K562 (cell line): ENCODE measurements around the gene FOXP4. TPM values are rescaled to one million over a fixed set of nuclear protein-coding genes. Genes with fewer than 3 reads are reported as not detected.

Experiments
- ATAC-seq: fragments of 200-7000 bp; cut with Tn5 transposase; 3 replicates; pipeline ENCODE4 v1.9.1; 2020; ENCODE audit warnings: moderate library complexity
- BruUV-seq: library from RNA; stranded (reverse); fragments of 400-500 nt; replicated peaks from 2 replicates; lab custom pipeline; 2021; lab: Mats Ljungman, UMichigan
- CTCF ChIA-PET: fragments of 300-600 bp; formaldehyde crosslinking; extraction: SDS; loops from one replicate; lab custom pipeline; 2021; ENCODE audit warnings: low intra/inter-chr PET ratio; lab: Yijun Ruan, JAX
- POLR2A ChIA-PET: fragments of 300-600, 350-650 bp; sonication (Branson Sonifier 250); formaldehyde crosslinking; extraction: SDS; loops from one replicate; lab custom pipeline; 2021; ENCODE audit warnings: antibody characterized with exemption, inconsistent platforms; lab: Yijun Ruan, JAX
- DNase-seq, 4 experiments: peaks; one replicate each; pipeline versions ENCODE4 v3.0.0 to v3.0.0-alpha.2; 2011 to 2018; ENCODE audit warnings: low spot score in 3 of 4, mixed read lengths in 3 of 4; ENCODE audit errors: extremely low read depth in 1 of 4
- FAIRE-seq: peaks from 2 replicates; lab custom pipeline; 2011; peaks lifted over from hg19 to GRCh38; lab: Jason Lieb, UNC
- H2AFZ ChIP-seq: 2 replicates; pipeline ENCODE4 v1.6.0; 2011; ENCODE audit warnings: low read depth, low read length, control low read depth, inconsistent platforms
- H3K27ac ChIP-seq: fragments of 200-600 bp; 3 replicates; pipeline ENCODE4 v1.8.0; 2011; ENCODE audit warnings: low read depth, mild to moderate bottlenecking, control low read depth, inconsistent platforms, low read length, moderate library complexity, mixed read lengths; ENCODE audit errors: extremely low read depth
- H3K27me3 ChIP-seq, 2 experiments: fragments of 300-600 bp in 1 of 2; 2 replicates in 1 of 2; 3 replicates in 1 of 2; pipeline versions ENCODE4 v1.6.0 to v1.8.0; 2011; ENCODE audit warnings: inconsistent platforms in 2 of 2, low read length in 2 of 2, mild to moderate bottlenecking in 1 of 2, mixed read lengths in 1 of 2, moderate library complexity in 1 of 2; ENCODE audit not compliant: control insufficient read depth in 2 of 2, insufficient read depth in 2 of 2
- H3K36me3 ChIP-seq: fragments of 300-600 bp; 3 replicates; pipeline ENCODE4 v1.8.0; 2011; ENCODE audit warnings: mild to moderate bottlenecking, low read length, inconsistent platforms; ENCODE audit not compliant: control insufficient read depth, insufficient read depth
- H3K4me1 ChIP-seq, 2 experiments: fragments of 200-600 bp in 1 of 2; replicated peaks in 1 of 2; 2 replicates in 1 of 2; 3 replicates in 1 of 2; pipeline versions ENCODE4 v1.5.1 to v1.8.0; 2011; ENCODE audit warnings: inconsistent platforms in 2 of 2, low read length in 2 of 2, mild to moderate bottlenecking in 1 of 2, mixed read lengths in 1 of 2, moderate library complexity in 1 of 2; ENCODE audit not compliant: control insufficient read depth in 2 of 2, insufficient read depth in 2 of 2
- H3K4me2 ChIP-seq: 2 replicates; pipeline ENCODE4 v1.6.1; 2011; ENCODE audit warnings: low read length, control low read depth, inconsistent platforms, mixed read lengths; ENCODE audit not compliant: insufficient read depth
- H3K4me3 ChIP-seq: fragments of 200-600 bp; sonication (generic), shearing (Covaris generic); 2 replicates; pipeline ENCODE4 v1.5.1; 2016; ENCODE audit warnings: control low read depth, inconsistent platforms
- H3K79me2 ChIP-seq: fragments of 200-600 bp; 3 replicates; pipeline ENCODE4 v1.8.0; 2011; ENCODE audit warnings: low read length, inconsistent platforms; ENCODE audit not compliant: control insufficient read depth, insufficient read depth
- H3K9ac ChIP-seq, 2 experiments: 2 replicates each; pipeline versions ENCODE4 v1.6.0 to v1.6.1; 2011; ENCODE audit warnings: low read depth in 2 of 2, low read length in 2 of 2, control low read depth in 1 of 2, inconsistent platforms in 1 of 2, mild to moderate bottlenecking in 1 of 2, mixed read lengths in 1 of 2; ENCODE audit not compliant: insufficient read depth in 1 of 2
- H3K9me1 ChIP-seq: one replicate; pipeline ENCODE4 v1.6.0; 2011; ENCODE audit warnings: inconsistent platforms, mild to moderate bottlenecking, low read length, moderate library complexity; ENCODE audit not compliant: control insufficient read depth, insufficient read depth
- H3K9me3 ChIP-seq: replicated peaks from 2 replicates; pipeline ENCODE4 v1.5.1; 2011; ENCODE audit warnings: low read depth, low read length, inconsistent platforms; ENCODE audit not compliant: control insufficient read depth, insufficient read depth
- H4K20me1 ChIP-seq: replicated peaks from 2 replicates; pipeline ENCODE4 v1.6.1; 2011; ENCODE audit warnings: low read length, inconsistent platforms, mixed read lengths; ENCODE audit not compliant: control insufficient read depth, insufficient read depth
- HDGF ChIP-seq: fragments of 450-650 bp; IDR thresholded peaks from 2 replicates; pipeline ENCODE4 v1.6.1; 2016
- WGBS: fragments of 100-300 bp; shearing (Covaris generic); methylation state at CpG from one replicate; pipeline ENCODE4 v1.1.6; 2016; ENCODE audit warnings: low coverage, mixed read lengths; ENCODE audit not compliant: insufficient coverage; ENCODE audit errors: missing lambda C conversion rate; 5-methylcytosine and 5-hydroxymethylcytosine counted together
- in situ Hi-C: fragments of 300-500 bp; cut with MboI; formaldehyde crosslinking; loops from 4 replicates; pipeline ENCODE4 v1.15.0; 2018; ENCODE audit warnings: inconsistent platforms, mixed read lengths
- intact Hi-C: fragments of 100-400 bp; cut with micrococcal nuclease; formaldehyde crosslinking; loops from 2 replicates; pipeline ENCODE4 v1.14.2; 2022
- polyA plus RNA-seq, 8 experiments: library from polyadenylated mRNA; depleted of rRNA in 4 of 8; stranded (reverse) in 5 of 8; unstranded in 3 of 8; fragments of >200 nt; fragmentation: Nextera tagmentation in 2 of 8; fragmentation: Illumina TruSeq in 1 of 8; extraction: Ambion mirVana in 2 of 8; extraction: Trizol in 1 of 8; gene quantifications; 2 replicates each; pipeline versions ENCODE4 v1.2.1 to v1.2.3, GENCODE V29; 2011 to 2014; ENCODE audit warnings: inconsistent platforms in 1 of 8, missing spikeins in 1 of 8
- total RNA-seq, 7 experiments: library from RNA; depleted of rRNA in 6 of 7; stranded (reverse); fragments of >200 nt in 6 of 7; fragmentation: Illumina TruSeq in 2 of 7; extraction: Trizol in 2 of 7; gene quantifications; 2 replicates each; pipeline versions ENCODE4 v1.2.1 to v1.2.3, GENCODE V29; 2011 to 2021; ENCODE audit warnings: low replicate concordance in 1 of 7
- TF ChIP-seq, protein P1 (sequence below): fragments of 450-650 bp; IDR thresholded peaks from 2 replicates; pipeline ENCODE4 v1.6.1; 2018; ENCODE audit not compliant: partially characterized antibody

Gene FOXP4
- total and polyA plus RNA-seq, 9 of the 15 experiments (the other 6 are each of a cell fraction or from before 2014, with no cell fraction given): 0.11 to 29.4 (median 2.3) TPM

GRCh38 chr6:41515995-41516394 is 30.2 kb upstream of the FOXP4 start:
- in situ Hi-C loops (no loop called here), intact Hi-C loops (no loop called here)
- H3K4me2 ChIP-seq: no peak overlapping the region
- H3K36me3 ChIP-seq: no peaks in the 10 kb centered on the region
- H3K27me3 ChIP-seq: peaks cover 31 to 37% of the 10 kb centered on the region in 2 experiments
- FAIRE-seq (no peak), ATAC-seq (no peak), DNase-seq (no peak)
- H3K27ac ChIP-seq: no peak overlapping the region
- H3K9me3 ChIP-seq: no peaks in the 10 kb centered on the region
- CTCF ChIA-PET: interaction anchor here (0.7 kb wide), 1 partner anchor 956 kb away, joined by 4 read pairs; no protein-coding TSS in a partner anchor
- peaks cover 14% of the 10 kb centered on the region; the same call in 1 of the 2 replicates for H4K20me1 ChIP-seq
- no peaks in the 10 kb centered on the region for H3K9me1 ChIP-seq
- no peak overlapping the region for H3K9ac ChIP-seq
- H3K4me1 ChIP-seq: no peaks in the 10 kb centered on the region; a peak in 1 of 5 replicates
- TF ChIP-seq HDGF: no peak
- TF ChIP-seq, protein P1, sequence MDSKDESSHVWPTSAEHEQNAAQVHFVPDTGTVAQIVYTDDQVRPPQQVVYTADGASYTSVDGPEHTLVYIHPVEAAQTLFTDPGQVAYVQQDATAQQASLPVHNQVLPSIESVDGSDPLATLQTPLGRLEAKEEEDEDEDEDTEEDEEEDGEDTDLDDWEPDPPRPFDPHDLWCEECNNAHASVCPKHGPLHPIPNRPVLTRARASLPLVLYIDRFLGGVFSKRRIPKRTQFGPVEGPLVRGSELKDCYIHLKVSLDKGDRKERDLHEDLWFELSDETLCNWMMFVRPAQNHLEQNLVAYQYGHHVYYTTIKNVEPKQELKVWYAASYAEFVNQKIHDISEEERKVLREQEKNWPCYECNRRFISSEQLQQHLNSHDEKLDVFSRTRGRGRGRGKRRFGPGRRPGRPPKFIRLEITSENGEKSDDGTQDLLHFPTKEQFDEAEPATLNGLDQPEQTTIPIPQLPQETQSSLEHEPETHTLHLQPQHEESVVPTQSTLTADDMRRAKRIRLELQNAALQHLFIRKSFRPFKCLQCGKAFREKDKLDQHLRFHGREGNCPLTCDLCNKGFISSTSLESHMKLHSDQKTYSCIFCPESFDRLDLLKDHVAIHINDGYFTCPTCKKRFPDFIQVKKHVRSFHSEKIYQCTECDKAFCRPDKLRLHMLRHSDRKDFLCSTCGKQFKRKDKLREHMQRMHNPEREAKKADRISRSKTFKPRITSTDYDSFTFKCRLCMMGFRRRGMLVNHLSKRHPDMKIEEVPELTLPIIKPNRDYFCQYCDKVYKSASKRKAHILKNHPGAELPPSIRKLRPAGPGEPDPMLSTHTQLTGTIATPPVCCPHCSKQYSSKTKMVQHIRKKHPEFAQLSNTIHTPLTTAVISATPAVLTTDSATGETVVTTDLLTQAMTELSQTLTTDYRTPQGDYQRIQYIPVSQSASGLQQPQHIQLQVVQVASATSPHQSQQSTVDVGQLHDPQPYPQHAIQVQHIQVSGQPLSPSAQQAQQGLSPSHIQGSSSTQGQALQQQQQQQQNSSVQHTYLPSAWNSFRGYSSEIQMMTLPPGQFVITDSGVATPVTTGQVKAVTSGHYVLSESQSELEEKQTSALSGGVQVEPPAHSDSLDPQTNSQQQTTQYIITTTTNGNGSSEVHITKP: peak; percentile 26
- WGBS: 5% methylated on average over 6 of the region's 6 CpGs
- H2AFZ ChIP-seq: no peak overlapping the region
- H3K4me3 ChIP-seq: no peak overlapping the region
- H3K79me2 ChIP-seq: no peaks in the 10 kb centered on the region
- no TSS peak for BruUV-seq
- POLR2A ChIA-PET: interaction anchor here (0.9 kb wide), 1 partner anchor 71 kb away, joined by 3 read pairs; no protein-coding TSS in a partner anchor
